Loucy (cell line): ENCODE data around the gene UNC93A.

Experiments used
- H2AFZ ChIP-seq: fragments of 200-600 bp; sonication (generic); 2 replicates; pipeline ENCODE4 v1.6.0; 2016; ENCODE audit warnings: antibody characterized with exemption, mild to moderate bottlenecking, low read length, moderate library complexity
- H3F3A ChIP-seq: fragments of 200-600 bp; 2 replicates; pipeline ENCODE4 v1.6.0; 2016; ENCODE audit warnings: antibody characterized with exemption, low read depth, mild to moderate bottlenecking
- H3K27me3 ChIP-seq: fragments of 200-600 bp; sonication (generic); 2 replicates; pipeline ENCODE4 v1.6.1; 2014; ENCODE audit warnings: low read length, mild to moderate bottlenecking; ENCODE audit not compliant: insufficient read depth, poor library complexity, severe bottlenecking
- H3K36me3 ChIP-seq: fragments of 200-600 bp; sonication (generic); 2 replicates; pipeline ENCODE4 v1.6.1; 2016; ENCODE audit warnings: low read length; ENCODE audit not compliant: insufficient read depth
- H3K4me1 ChIP-seq: fragments of 200-600 bp; sonication (generic); 2 replicates; pipeline ENCODE4 v1.5.1; 2014; ENCODE audit warnings: low read length, mild to moderate bottlenecking; ENCODE audit not compliant: insufficient read depth, poor library complexity, severe bottlenecking
- H3K4me2 ChIP-seq: fragments of 200-600 bp; sonication (generic); 2 replicates; pipeline ENCODE4 v1.6.0; 2014; ENCODE audit warnings: antibody characterized with exemption, low read length, low read depth, mild to moderate bottlenecking; ENCODE audit not compliant: poor library complexity, severe bottlenecking
- H3K4me3 ChIP-seq: fragments of 200-600 bp; sonication (generic); 2 replicates; pipeline ENCODE4 v1.5.1; 2014; ENCODE audit warnings: low read length, mild to moderate bottlenecking, mixed read lengths; ENCODE audit not compliant: poor library complexity, severe bottlenecking
- H3K79me2 ChIP-seq: fragments of 200-600 bp; sonication (generic); 2 replicates; pipeline ENCODE4 v1.6.1; 2014; ENCODE audit warnings: low read length; ENCODE audit not compliant: insufficient read depth
- H3K9ac ChIP-seq: fragments of 200-600 bp; sonication (generic); 2 replicates; pipeline ENCODE4 v1.6.0; 2014; ENCODE audit warnings: mild to moderate bottlenecking, low read depth, low read length, moderate library complexity; ENCODE audit not compliant: poor library complexity, severe bottlenecking
- H3K9me2 ChIP-seq: fragments of 200-600 bp; sonication (generic); replicated peaks from 2 replicates; pipeline ENCODE4 v1.6.1; 2016; ENCODE audit warnings: low read depth, low read length, mixed read lengths
- H3K9me3 ChIP-seq: fragments of 200-600 bp; sonication (generic); 2 replicates; pipeline ENCODE4 v1.6.1; 2014; ENCODE audit warnings: mild to moderate bottlenecking, antibody characterized with exemption, low read length, low read depth; ENCODE audit not compliant: insufficient read depth
- H4K20me1 ChIP-seq: fragments of 200-600 bp; sonication (generic); 2 replicates; pipeline ENCODE4 v1.6.0; 2014; ENCODE audit warnings: antibody characterized with exemption, low read length, mild to moderate bottlenecking; ENCODE audit not compliant: insufficient read depth, poor library complexity, severe bottlenecking
- CTCF ChIP-seq: fragments of 200-600 bp; sonication (generic); conservative IDR thresholded peaks from 2 replicates; pipeline ENCODE4 v1.5.1; 2014; ENCODE audit warnings: mild to moderate bottlenecking, antibody characterized with exemption, low read length
- EZH2phosphoT487 ChIP-seq: fragments of 200-600 bp; IDR thresholded peaks from 2 replicates; pipeline ENCODE4 v1.6.1; 2018; ENCODE audit warnings: antibody characterized with exemption, mild to moderate bottlenecking, moderate library complexity, borderline replicate concordance

Gene UNC93A

GRCh38 chr6:167294241-167294640 lies 3.1 kb downstream of the UNC93A start:
- Histone ChIP-seq H3K79me2 (no peaks in the 10 kb centered on the region), H3K9me3 (peaks cover 4% of the 10 kb centered on the region; the same call in 1 of the 2 replicates), H4K20me1 (no peaks in the 10 kb centered on the region), H3K27me3 (no peaks in the 10 kb centered on the region), H3K4me2 (no peak overlapping the region), H3K9ac (no peak overlapping the region), H3K9me2 (no peaks in the 10 kb centered on the region), H2AFZ (no peak overlapping the region), H3K4me1 (no peaks in the 10 kb centered on the region), H3K36me3 (no peaks in the 10 kb centered on the region), H3K4me3 (no peak overlapping the region), H3F3A (no peaks in the 10 kb centered on the region)
- TF ChIP-seq EZH2phosphoT487 = no peak
- TF ChIP-seq CTCF = no peak

- H4K20me1 ChIP-seq = no peaks in the 10 kb centered on the region
- H3K9me2 ChIP-seq = no peaks in the 10 kb centered on the region
- no peak overlapping the region for H3K4me2 ChIP-seq
- H3K4me1 ChIP-seq = no peaks in the 10 kb centered on the region
- no peak overlapping the region for H3K9ac ChIP-seq
- no peaks in the 10 kb centered on the region for H3K36me3 ChIP-seq
- H3K27me3 ChIP-seq = no peaks in the 10 kb centered on the region
- H3K9me3 ChIP-seq = peaks cover 8% of the 10 kb centered on the region; the same call in 1 of the 2 replicates
- no peaks in the 10 kb centered on the region for H3F3A ChIP-seq
- H3K4me3 ChIP-seq = no peak overlapping the region
- no peaks in the 10 kb centered on the region for H3K79me2 ChIP-seq
- H2AFZ ChIP-seq = no peak overlapping the region
- TF ChIP-seq EZH2phosphoT487 (no peak), CTCF (no peak)
Measured at GRCh38 chr6:167294651-167295494, 3.8 kb downstream of the UNC93A start.

GRCh38 chr6:167295495-167296292 lies 4.6 kb downstream of the UNC93A start:
- H3K9me2 ChIP-seq = no peaks in the 10 kb centered on the region
- H3F3A ChIP-seq = no peaks in the 10 kb centered on the region
- H3K4me3 ChIP-seq = no peak overlapping the region
- no peak overlapping the region for H2AFZ ChIP-seq
- no peaks in the 10 kb centered on the region for H3K27me3 ChIP-seq
- H3K79me2 ChIP-seq = no peaks in the 10 kb centered on the region
- H3K9me3 ChIP-seq = peaks cover 8% of the 10 kb centered on the region; the same call in 1 of the 2 replicates
- no peaks in the 10 kb centered on the region for H3K36me3 ChIP-seq
- no peak for TF ChIP-seq CTCF
- no peak for TF ChIP-seq EZH2phosphoT487
- H3K9ac ChIP-seq = no peak overlapping the region
- H3K4me2 ChIP-seq = no peak overlapping the region
- H3K4me1 ChIP-seq = no peaks in the 10 kb centered on the region
- no peaks in the 10 kb centered on the region for H4K20me1 ChIP-seq
